Esophagus muscularis mucosa (tissue), 4 donors: ENCODE results near the gene CD163. TPM values are rescaled to one million over a fixed set of nuclear protein-coding genes. Genes with fewer than 3 reads are reported as not detected.
"Not testable (repeated sequence)": the region's sequence is repeated elsewhere in the genome, so short reads cannot be mapped to it uniquely, and the experiment has no call there.

Experiments
- DNase-seq: peaks from one replicate; pipeline ENCODE4 v3.0.0-alpha.2; 2017; ENCODE audit errors: extremely low spot score
- H3K27ac ChIP-seq, 4 donors: fragments of 200-600 bp; sonication (generic); replicated peaks in 1 of 4; 1 replicate in 3 of 4; 2 replicates in 1 of 4; pipeline ENCODE4 v1.5.1; 2016 to 2019; ENCODE audit warnings: mild to moderate bottlenecking in 1 of 4
- H3K27me3 ChIP-seq, 4 donors: fragments of 200-600 bp; sonication (generic); one replicate each; pipeline versions ENCODE4 v1.5.1 to v1.6.0; 2016 to 2019
- H3K36me3 ChIP-seq, 4 donors: fragments of 200-600 bp; sonication (generic); one replicate each; pipeline ENCODE4 v1.5.1; 2016 to 2019
- H3K4me1 ChIP-seq, 4 donors: fragments of 200-600 bp; sonication (generic); one replicate each; pipeline ENCODE4 v1.5.1; 2016 to 2019
- H3K4me3 ChIP-seq, 4 donors: fragments of 200-600 bp; sonication (generic); 1 replicate in 2 of 4; 2 replicates in 2 of 4; pipeline ENCODE4 v1.5.1; 2016 to 2019; ENCODE audit warnings: mild to moderate bottlenecking in 4 of 4, moderate library complexity in 1 of 4
- H3K9me3 ChIP-seq, 4 donors: fragments of 200-600 bp; sonication (generic); 1 replicate in 3 of 4; 2 replicates in 1 of 4; pipeline ENCODE4 v1.5.1; 2016 to 2019
- CTCF ChIP-seq, 3 experiments: fragments of 200-600 bp in 2 of 3; fragments of 450-650 bp in 1 of 3; sonication (generic) in 2 of 3; IDR thresholded peaks; one replicate each; pipeline ENCODE4 v1.5.1; 2017 to 2019; ENCODE audit warnings: antibody characterized with exemption in 3 of 3, mild to moderate bottlenecking in 2 of 3, moderate library complexity in 1 of 3
- EP300 ChIP-seq: sonication (generic); formaldehyde crosslinking; IDR thresholded peaks from one replicate; pipeline ENCODE4 v1.6.1; 2017; ENCODE audit warnings: antibody characterized with exemption
- POLR2A ChIP-seq: fragments of 450-650 bp; IDR thresholded peaks from one replicate; pipeline ENCODE4 v1.6.1; 2017; ENCODE audit warnings: antibody characterized with exemption, moderate library complexity, mild to moderate bottlenecking, low read depth
- POLR2AphosphoS5 ChIP-seq, 2 donors: sonication (generic); formaldehyde crosslinking; IDR thresholded peaks; one replicate each; pipeline ENCODE4 v1.6.1; 2017; ENCODE audit warnings: antibody characterized with exemption in 2 of 2
- WGBS: methylation state at CpG from one replicate; pipeline ENCODE4 v1.1.5; 2018; 5-methylcytosine and 5-hydroxymethylcytosine counted together
- intact Hi-C: fragments of 100-400 bp; cut with DNase I; formaldehyde crosslinking; loops from one replicate; pipeline ENCODE4 v1.15.1; 2023
- total RNA-seq, 4 donors: library from RNA; depleted of rRNA; stranded (reverse); fragments of >200 nt; gene quantifications; one replicate each; pipeline versions ENCODE4 v1.1.0 to v1.2.1, GENCODE V29; 2016

Gene CD163
- total RNA-seq, result 100 to 1,000 TPM in 3 of 4 donors, 10 to 100 TPM in 1; 96.0 to 327 (median 203) TPM

GRCh38 chr12:7503686-7504415 lies at the start of gene CD163:
Gene CD163 (minus strand): TSS chr12:7503777. CDS start chr12:7503690, 87 bp downstream.
- DNase-seq, result no peak
- Histone ChIP-seq H3K27me3 (no peaks in the 10 kb centered on the region), H3K27ac (peak within 1 kb of the TSS; percentile 7 to 35 (median 33)), H3K9me3 (no peaks in the 10 kb centered on the region), H3K4me3 (peak within 1 kb of the TSS; percentile 16 to 36 (median 24)), H3K36me3 (no peaks in the 10 kb centered on the region), H3K4me1 (no peaks in the 10 kb centered on the region)
- intact Hi-C loops, result no loop called here
- 54% methylated on average over 2 of the region's 2 CpGs for WGBS
- TF ChIP-seq CTCF (IDR thresholded peaks at IDR 0.05) (no peak), POLR2AphosphoS5 (IDR thresholded peaks at IDR 0.05) (no peak), POLR2A (no peak), EP300 (no peak)

- Histone ChIP-seq H3K9me3 (no peaks in the 10 kb centered on the region), H3K27me3 (no peaks in the 10 kb centered on the region), H3K36me3 (no peaks in the 10 kb centered on the region), H3K4me3 (no peak overlapping the region), H3K27ac (peak overlapping the region in 1 of 4 donors; percentile 28), H3K4me1 (no peaks in the 10 kb centered on the region)
- intact Hi-C loops, result no loop called here
- TF ChIP-seq POLR2AphosphoS5 (IDR thresholded peaks at IDR 0.05) (peak in 1 of 2 donors; percentile 25), EP300 (no peak)
- DNase-seq, result no peak
Measured at GRCh38 chr12:7542813-7543212, 39.2 kb upstream of the CD163 start.

DNA sequence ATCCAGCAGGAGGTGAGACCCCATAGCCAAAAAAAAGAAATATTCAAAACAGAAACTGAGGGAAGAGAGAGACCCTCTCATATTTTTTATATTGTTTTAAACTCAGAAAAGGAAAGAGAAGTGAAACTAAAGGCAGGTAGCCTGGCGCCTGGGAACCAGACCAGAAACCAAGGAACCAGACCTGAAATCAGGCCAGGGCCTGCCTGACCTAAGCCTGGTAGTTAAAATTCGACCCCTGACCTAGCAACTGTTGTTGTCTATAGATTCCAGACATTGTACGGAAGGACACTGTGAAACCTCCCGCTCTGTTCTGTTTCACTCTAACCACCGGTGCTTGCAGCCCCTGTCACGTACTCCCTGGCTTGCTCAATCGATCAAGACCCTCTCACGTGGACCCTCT lies 38.5 kb upstream of the CD163 start:
- no peaks in the 10 kb centered on the region for H3K27me3 ChIP-seq
- H3K36me3 ChIP-seq, result no peaks in the 10 kb centered on the region
- intact Hi-C loops, result no loop called here
- TF ChIP-seq POLR2A (no peak), CTCF (IDR thresholded peaks at IDR 0.05) (no peak), POLR2AphosphoS5 (IDR thresholded peaks at IDR 0.05) (no peak), EP300 (no peak)
- no peak for DNase-seq
- peak overlapping the region in 2 of 4 donors; percentile 41 to 50 for H3K27ac ChIP-seq
- no peaks in the 10 kb centered on the region for H3K9me3 ChIP-seq
- H3K4me1 ChIP-seq, result no peaks in the 10 kb centered on the region
- WGBS, result 61% methylated on average over 8 of the region's 8 CpGs
- H3K4me3 ChIP-seq, result no peak overlapping the region

DNA sequence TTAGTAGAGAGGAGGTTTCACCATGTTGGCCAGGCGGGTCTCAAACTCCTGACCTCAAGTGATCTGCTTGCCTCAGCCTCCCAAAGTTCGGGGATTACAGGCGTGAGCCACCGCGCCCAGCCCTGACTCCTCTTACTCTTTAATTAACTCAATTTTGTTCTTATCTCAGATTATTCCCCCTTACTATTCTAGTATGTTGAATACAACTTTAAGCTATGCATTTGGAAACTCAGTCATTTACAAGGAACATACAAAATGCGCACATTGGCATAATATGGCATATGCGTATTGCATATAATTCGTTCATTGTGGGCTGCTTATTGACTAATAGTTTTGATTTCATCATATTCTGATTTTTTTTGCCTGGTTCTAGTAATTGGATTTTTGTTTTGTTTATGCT lies 10.8 kb upstream of the CD163 start:
- Histone ChIP-seq H3K36me3 (no peaks in the 10 kb centered on the region), H3K27me3 (no peaks in the 10 kb centered on the region), H3K9me3 (no peaks in the 10 kb centered on the region), H3K27ac (no peak overlapping the region), H3K4me3 (no peak overlapping the region), H3K4me1 (no peaks in the 10 kb centered on the region)
- intact Hi-C loops, result no loop called here
- no peak for DNase-seq
- TF ChIP-seq POLR2A (no peak), CTCF (IDR thresholded peaks at IDR 0.05) (no peak), EP300 (no peak), POLR2AphosphoS5 (IDR thresholded peaks at IDR 0.05) (no peak)
- 83% methylated on average over 8 of the region's 8 CpGs for WGBS

DNA sequence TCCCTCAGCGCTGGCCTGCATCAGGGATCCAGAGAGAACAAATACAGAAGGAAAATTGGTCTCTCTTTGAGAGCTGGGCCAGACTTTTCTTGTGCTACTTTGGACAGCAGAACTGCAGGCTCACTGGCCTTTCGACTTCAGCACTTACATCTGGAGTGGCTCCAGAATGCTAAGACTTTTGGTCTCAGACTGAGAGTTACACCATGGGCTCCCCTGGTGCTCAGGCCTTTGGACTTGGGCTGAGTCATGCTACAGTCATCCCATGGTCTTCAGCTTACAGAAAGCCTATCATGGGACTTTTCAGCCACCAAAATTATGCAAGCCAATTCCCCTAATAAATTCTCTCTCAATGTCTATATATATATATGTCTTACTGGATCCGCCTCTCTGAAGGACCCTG lies 9.0 kb upstream of the CD163 start:
- Histone ChIP-seq H3K27me3 (no peaks in the 10 kb centered on the region), H3K36me3 (no peaks in the 10 kb centered on the region), H3K27ac (no peak overlapping the region), H3K4me1 (no peaks in the 10 kb centered on the region), H3K9me3 (no peaks in the 10 kb centered on the region), H3K4me3 (no peak overlapping the region)
- intact Hi-C loops, result no loop called here
- TF ChIP-seq CTCF (IDR thresholded peaks at IDR 0.05) (no peak), POLR2A (no peak), EP300 (no peak), POLR2AphosphoS5 (IDR thresholded peaks at IDR 0.05) (no peak)
- WGBS, result 68% methylated on average over 3 of the region's 3 CpGs
- DNase-seq, result no peak

DNA sequence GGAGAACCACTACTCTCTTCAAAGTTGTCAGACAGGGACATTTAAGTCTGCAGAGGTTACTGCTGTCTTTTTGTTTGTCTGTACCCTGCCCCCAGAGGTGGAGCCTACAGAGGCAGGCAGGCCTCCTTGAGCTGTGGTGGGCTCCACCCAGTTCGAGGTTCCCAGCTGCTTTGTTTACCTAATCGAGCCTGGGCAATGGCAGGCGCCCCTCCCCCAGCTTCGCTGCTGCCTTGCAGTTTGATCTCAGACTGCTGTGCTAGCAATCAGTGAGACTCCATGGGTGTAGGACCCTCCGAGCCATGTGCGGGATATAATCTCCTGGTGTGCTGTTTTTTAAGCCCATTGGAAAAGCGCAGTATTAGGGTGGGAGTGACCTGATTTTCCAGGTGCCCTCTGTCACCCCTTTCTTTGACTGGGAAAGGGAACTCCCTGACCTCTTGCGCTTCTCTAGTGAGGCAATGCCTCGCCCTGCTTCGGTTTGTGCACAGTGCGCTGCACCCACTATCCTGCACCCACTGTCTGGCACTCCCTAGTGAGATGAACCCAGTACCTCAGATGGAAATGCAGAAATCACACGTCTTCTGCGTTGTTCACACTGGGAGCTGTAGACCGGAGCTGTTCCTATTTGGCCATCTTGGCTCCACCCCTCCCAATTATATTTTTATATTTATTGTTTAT lies 6.4 kb upstream of the CD163 start:
- H3K36me3 ChIP-seq, H3K27me3 ChIP-seq, H3K4me3 ChIP-seq, H3K27ac ChIP-seq, H3K4me1 ChIP-seq, DNase-seq, intact Hi-C loops, H3K9me3 ChIP-seq: not testable (repeated sequence)
- WGBS, result 90% methylated on average over 14 of the region's 14 CpGs
